NCI-H2029 (cell line): ENCODE data around the gene NPAS3.
A peak's percentile ranks its signal among the peaks of the same experiment; 100 is the strongest.

ENCODE experiments used
- DNase-seq: peaks from one replicate; lab custom pipeline; 2025; lab: John Stamatoyannopoulos, UW

Gene NPAS3

GRCh38 chr14:32940711-32941667, 2.3 kb downstream of the NPAS3 start:
- no peak for DNase-seq

- peak; percentile 70 for DNase-seq
These were observed 3.0 kb downstream of the NPAS3 start for GRCh38 chr14:32941668-32942065.

- no peak for DNase-seq
These were observed 8.4 kb downstream of the NPAS3 start for GRCh38 chr14:32947081-32947480.

GRCh38 chr14:32947792-32948191, 9.1 kb downstream of the NPAS3 start:
- no peak for DNase-seq

GRCh38 chr14:32950584-32950983, 11.9 kb downstream of the NPAS3 start:
- no peak for DNase-seq

- DNase-seq = no peak
These were observed 28.7 kb downstream of the NPAS3 start for GRCh38 chr14:32967421-32967820.

GRCh38 chr14:32968972-32969544, 30.4 kb downstream of the NPAS3 start:
- DNase-seq = no peak

- DNase-seq = no peak
These were observed 39.2 kb downstream of the NPAS3 start for GRCh38 chr14:32977913-32978312.

GRCh38 chr14:32978691-32979255, 40.1 kb downstream of the NPAS3 start:
- DNase-seq = no peak

GRCh38 chr14:32980178-32980901, 41.7 kb downstream of the NPAS3 start:
- peak; percentile 76 for DNase-seq

GRCh38 chr14:32980902-32981501, 42.3 kb downstream of the NPAS3 start:
- peak; percentile 76 for DNase-seq

- DNase-seq = no peak
These were observed 45.7 kb downstream of the NPAS3 start for GRCh38 chr14:32984241-32984930.

- DNase-seq = no peak
These were observed 47.2 kb downstream of the NPAS3 start for GRCh38 chr14:32985866-32986265.

- DNase-seq = no peak
These were observed 48.3 kb downstream of the NPAS3 start for GRCh38 chr14:32986791-32987540.

GRCh38 chr14:32991691-32992090, 53.0 kb downstream of the NPAS3 start:
- DNase-seq = no peak

- DNase-seq = no peak
These were observed 55.2 kb downstream of the NPAS3 start for GRCh38 chr14:32993921-32994320.

- no peak for DNase-seq
These were observed 57.7 kb downstream of the NPAS3 start for GRCh38 chr14:32996343-32996742.

- DNase-seq = peak; percentile 36
These were observed 59.8 kb downstream of the NPAS3 start for GRCh38 chr14:32998433-32998832.

- DNase-seq = no peak
These were observed 71.0 kb downstream of the NPAS3 start for GRCh38 chr14:33009673-33010072.

GRCh38 chr14:33010495-33010894, 71.8 kb downstream of the NPAS3 start:
- no peak for DNase-seq

- DNase-seq = no peak
These were observed 76.0 kb downstream of the NPAS3 start for GRCh38 chr14:33014710-33015109.
